SH-SY5Y (cell line): ENCODE measurements around the gene MRPS27.

Experiments used
- GATA2 ChIP-seq: IDR thresholded peaks from 2 replicates; pipeline ENCODE4 v1.6.1; 2011; ENCODE audit warnings: mild to moderate bottlenecking, low read depth, low read length
- GATA3 ChIP-seq: IDR thresholded peaks from 2 replicates; pipeline ENCODE4 v1.6.1; 2011; ENCODE audit warnings: low read depth, mild to moderate bottlenecking, low read length, moderate library complexity

Gene MRPS27

GRCh38 chr5:72244862-72245371, 75.1 kb downstream of the MRPS27 start:
- TF ChIP-seq GATA2 (no peak), GATA3 (no peak)

GRCh38 chr5:72243706-72244105, 76.3 kb downstream of the MRPS27 start:
- TF ChIP-seq GATA3 (no peak), GATA2 (no peak)

DNA sequence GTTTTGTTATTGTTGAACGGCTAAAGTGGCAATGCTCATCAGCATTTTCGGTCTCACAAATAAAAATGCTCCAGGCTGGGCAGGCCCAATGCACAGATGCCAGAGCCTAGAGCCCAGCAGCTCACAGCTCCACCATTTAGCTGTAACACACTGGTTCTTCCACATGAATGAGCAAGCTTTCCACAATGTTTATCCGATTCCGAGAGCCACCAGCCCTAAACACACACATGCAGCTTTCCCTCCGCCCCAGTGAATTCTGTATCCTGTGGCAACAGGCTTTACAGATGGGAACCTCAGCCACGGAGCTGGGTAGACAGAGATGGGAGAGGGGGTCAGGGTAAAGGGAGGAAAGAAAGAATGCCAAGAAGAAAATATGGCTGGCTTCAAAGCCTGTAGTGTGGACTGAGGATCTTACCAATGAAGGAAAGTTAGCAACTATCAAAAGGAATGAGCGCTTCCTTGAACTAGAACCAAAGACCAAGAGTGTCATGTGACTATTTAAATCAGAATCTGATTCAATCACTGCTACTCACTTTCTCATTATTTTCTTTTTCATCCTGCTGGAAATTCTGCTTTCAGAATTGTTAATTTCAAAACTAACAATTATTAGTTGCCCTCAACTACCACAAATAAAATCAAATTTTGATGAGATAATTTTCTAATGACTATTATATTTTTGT, 77.1 kb downstream of the MRPS27 start:
- TF ChIP-seq GATA2 = no peak
- no peak for TF ChIP-seq GATA3

- TF ChIP-seq GATA2 = no peak
- TF ChIP-seq GATA3 = no peak
Measured at GRCh38 chr5:72241346-72242003, 78.6 kb downstream of the MRPS27 start.

DNA sequence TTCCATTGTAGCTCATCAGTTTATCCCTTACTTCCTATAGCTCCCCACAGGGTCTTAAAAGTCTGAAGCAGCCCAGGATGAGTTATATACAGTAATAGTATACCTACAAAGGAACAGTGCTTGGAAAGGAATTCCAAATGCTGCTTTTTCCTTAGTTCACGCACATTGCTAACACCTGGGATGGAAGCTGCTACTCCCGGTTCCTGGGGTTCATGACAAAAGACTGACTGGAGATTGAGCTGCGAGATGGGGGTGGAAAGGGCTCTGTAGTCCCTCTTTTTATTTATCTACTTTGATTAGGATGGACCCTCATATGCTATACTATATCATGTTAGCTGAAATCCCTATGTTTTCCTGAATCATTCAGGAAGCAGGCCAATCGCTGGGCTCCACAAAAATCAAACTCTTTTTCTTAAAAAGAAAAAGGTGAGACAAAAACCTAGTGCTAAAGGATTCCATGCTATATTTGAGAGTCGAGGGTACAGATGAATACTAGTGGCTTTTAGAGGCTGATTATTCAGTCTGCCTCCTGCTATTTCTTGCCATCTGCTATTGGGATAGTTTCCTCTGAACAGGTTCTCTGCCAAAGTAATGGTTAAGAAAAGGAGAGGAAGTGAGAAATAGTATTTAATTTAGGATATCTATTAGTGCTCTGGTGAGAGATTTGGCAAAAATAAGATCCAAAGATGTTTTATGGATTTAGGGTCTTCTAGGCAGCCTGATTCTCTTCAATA, 81.2 kb downstream of the MRPS27 start:
- TF ChIP-seq GATA3 (no peak), GATA2 (no peak)

DNA sequence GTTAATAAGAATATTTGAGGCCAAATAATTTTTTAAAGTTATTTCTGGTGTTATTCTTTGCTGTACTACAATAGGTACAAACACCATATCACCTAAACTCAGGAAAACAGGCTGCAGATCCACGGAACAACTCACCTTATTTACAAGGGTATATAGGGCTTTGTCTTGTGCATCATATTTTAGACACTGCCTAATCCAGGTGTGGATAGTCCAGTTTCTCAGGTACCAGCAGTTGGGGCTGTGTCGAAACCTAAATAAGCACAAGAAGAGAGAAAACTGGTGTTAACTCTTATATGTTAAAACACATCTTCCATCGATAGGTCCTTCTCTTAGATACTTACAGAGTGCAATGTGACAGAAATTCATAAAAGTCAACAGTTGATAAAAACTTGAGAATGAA, 82.2 kb downstream of the MRPS27 start:
- no peak for TF ChIP-seq GATA3
- no peak for TF ChIP-seq GATA2

- no peak for TF ChIP-seq GATA3
- TF ChIP-seq GATA2 = no peak
Measured at GRCh38 chr5:72237415-72237814, 82.6 kb downstream of the MRPS27 start.

- TF ChIP-seq GATA2 (no peak), GATA3 (no peak)
Measured at GRCh38 chr5:72235725-72236124, 84.3 kb downstream of the MRPS27 start.

DNA sequence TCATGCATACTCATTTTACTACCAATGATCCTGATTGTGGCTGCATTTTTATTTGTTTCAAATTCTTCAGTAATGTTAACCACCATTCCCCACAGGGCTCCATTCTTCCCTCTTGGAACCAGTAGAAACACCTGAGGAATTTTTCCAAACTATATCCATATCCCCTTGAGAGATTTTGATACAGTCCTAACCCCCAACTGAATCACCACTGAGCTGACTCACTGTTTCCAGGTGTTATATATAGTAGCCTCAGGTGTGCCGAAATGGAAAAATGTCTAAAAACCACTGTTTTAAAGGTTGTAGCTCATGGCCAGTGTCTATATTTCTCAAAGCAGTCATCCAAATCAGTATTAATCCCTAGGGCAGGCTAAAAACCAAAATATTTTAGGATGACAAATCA, 85.2 kb downstream of the MRPS27 start:
- no peak for TF ChIP-seq GATA2
- no peak for TF ChIP-seq GATA3

DNA sequence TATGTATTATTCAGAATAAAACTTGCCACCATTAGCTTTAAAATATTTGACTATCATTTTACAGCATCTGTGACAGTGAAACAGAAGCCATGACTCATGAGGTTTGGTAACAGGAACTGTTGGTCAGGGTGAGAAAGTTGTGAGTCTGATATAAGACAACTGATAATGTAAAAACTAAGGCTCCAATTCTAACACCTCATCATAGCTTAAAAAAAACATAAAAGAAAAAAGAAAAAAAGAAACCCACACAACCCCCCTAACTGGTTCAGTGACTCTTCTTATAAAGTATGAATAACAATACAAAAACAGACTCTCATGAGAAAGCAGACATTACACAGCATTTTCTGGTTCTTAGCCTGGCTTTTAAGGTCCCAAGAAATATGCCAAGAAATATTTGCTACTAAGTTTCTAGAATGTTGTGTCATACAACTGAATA, 85.8 kb downstream of the MRPS27 start:
- no peak for TF ChIP-seq GATA2
- TF ChIP-seq GATA3 = no peak

DNA sequence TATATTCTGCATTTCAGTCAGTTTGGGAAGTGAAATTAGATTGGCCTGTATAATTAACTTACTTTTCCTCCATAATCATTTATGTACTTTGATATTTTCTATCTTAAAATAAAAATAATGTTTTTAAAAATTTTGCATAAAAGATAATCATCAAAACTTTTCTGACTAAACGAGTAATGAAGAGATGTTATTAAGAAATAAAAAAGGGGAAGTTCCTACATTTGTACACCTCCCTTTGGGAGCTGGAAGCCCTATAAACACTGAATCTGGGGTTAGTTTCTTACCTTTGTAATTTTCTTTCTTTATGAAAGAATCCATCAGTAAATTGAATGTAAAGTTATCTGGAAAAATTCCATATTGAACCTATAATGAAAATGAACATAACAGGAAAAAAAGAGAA, 86.2 kb downstream of the MRPS27 start:
- TF ChIP-seq GATA2 (no peak), GATA3 (no peak)

DNA sequence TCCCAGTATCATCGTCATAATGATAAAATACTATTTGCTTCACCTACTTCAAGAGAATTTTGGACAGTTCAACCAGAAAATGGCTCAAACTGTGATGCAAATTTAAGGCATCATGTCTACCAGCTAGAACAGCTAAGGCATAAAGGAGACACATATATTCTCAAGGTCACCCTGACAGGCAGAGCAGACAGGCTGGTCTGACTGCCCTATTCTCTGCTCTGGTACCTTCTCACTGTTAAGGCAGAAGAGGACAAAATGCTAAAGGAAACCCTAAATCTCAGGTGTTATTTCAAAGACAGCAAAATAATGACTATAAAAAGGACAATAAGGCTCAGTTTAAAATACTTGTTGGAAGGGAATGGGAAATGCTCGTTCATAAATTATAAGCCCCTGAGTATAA, 87.2 kb downstream of the MRPS27 start:
- TF ChIP-seq GATA2 = no peak

GRCh38 chr5:72231991-72232703, 87.9 kb downstream of the MRPS27 start:
- TF ChIP-seq GATA3 (no peak), GATA2 (no peak)

DNA sequence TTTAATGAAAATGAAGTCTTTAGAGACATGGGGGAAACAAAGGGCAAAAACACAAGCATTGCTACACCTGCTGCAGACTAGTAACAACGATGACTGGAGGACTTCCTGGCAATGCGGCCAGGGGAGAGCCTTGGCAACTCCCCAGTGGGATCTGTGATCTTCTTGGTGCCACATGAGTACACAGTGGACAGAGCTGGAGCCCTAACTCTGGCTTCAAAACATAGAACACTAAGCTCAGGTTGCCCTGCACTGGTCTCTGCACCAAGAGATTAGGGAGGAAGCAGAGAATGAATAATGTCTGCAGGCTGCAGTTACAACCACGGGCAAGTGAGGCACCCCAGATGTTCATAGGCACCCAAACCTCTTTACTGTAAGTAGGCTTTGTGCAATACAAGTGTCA, 91.1 kb downstream of the MRPS27 start:
- TF ChIP-seq GATA3 = no peak
- TF ChIP-seq GATA2 = no peak
